ENCODE measurements around the gene DCUN1D3. TPM values are rescaled to one million over a fixed set of nuclear protein-coding genes. Genes with fewer than 3 reads are reported as not detected.

The DCUN1D3 gene
- total and polyA plus RNA-seq, 8 donors: 1.4 to 25.7 (median 7.7) TPM

- Histone ChIP-seq H3K9me3 (no peaks in the 10 kb centered on the region), H3K27ac (no peak overlapping the region), H3K4me1 (peaks cover 0 to 20% (median 5%) of the 10 kb centered on the region in 4 donors), H3K27me3 (no peaks in the 10 kb centered on the region), H3K36me3 (peaks cover 0 to 38% (median 19%) of the 10 kb centered on the region in 4 donors), H3K4me3 (no peak overlapping the region)
- 64 to 81% (median 74%) methylated on average over 4 of the region's 4 CpGs for WGBS, 5 donors
- TF ChIP-seq POLR2AphosphoS5 (IDR thresholded peaks at IDR 0.05) (no peak), EP300 (IDR thresholded peaks at IDR 0.05) (no peak), POLR2A (IDR thresholded peaks at IDR 0.05) (no peak)
- TF ChIP-seq, protein P1, sequence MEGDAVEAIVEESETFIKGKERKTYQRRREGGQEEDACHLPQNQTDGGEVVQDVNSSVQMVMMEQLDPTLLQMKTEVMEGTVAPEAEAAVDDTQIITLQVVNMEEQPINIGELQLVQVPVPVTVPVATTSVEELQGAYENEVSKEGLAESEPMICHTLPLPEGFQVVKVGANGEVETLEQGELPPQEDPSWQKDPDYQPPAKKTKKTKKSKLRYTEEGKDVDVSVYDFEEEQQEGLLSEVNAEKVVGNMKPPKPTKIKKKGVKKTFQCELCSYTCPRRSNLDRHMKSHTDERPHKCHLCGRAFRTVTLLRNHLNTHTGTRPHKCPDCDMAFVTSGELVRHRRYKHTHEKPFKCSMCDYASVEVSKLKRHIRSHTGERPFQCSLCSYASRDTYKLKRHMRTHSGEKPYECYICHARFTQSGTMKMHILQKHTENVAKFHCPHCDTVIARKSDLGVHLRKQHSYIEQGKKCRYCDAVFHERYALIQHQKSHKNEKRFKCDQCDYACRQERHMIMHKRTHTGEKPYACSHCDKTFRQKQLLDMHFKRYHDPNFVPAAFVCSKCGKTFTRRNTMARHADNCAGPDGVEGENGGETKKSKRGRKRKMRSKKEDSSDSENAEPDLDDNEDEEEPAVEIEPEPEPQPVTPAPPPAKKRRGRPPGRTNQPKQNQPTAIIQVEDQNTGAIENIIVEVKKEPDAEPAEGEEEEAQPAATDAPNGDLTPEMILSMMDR (IDR thresholded peaks at IDR 0.05): no peak
- intact Hi-C loops (cut with DNase I; ENCODE audit: low total_unique reads): no loop called here
- DNase-seq: no peak
These were observed 18.5 kb upstream of the DCUN1D3 start for GRCh38 chr16:20918486-20919239.

- Histone ChIP-seq H3K27ac (no peak overlapping the region), H3K4me1 (peaks cover 0 to 27% (median 14%) of the 10 kb centered on the region in 4 donors), H3K36me3 (peaks cover 0 to 21% (median 12%) of the 10 kb centered on the region in 4 donors), H3K9me3 (no peaks in the 10 kb centered on the region), H3K4me3 (no peak overlapping the region), H3K27me3 (no peaks in the 10 kb centered on the region)
- 81 to 99% (median 84%) methylated on average over 4 of the region's 4 CpGs for WGBS, 5 donors
- intact Hi-C loops (cut with DNase I; ENCODE audit: low total_unique reads): no loop called here
- no peak for DNase-seq
- TF ChIP-seq, protein P1 (IDR thresholded peaks at IDR 0.05): no peak
- TF ChIP-seq EP300 (IDR thresholded peaks at IDR 0.05) (no peak), POLR2A (IDR thresholded peaks at IDR 0.05) (no peak), POLR2AphosphoS5 (IDR thresholded peaks at IDR 0.05) (no peak)
These were observed 16.8 kb upstream of the DCUN1D3 start for GRCh38 chr16:20916942-20917341.

GRCh38 chr16:20916289-20916688 lies 16.1 kb upstream of the DCUN1D3 start:
- no peak overlapping the region for H3K4me3 ChIP-seq
- TF ChIP-seq POLR2A (IDR thresholded peaks at IDR 0.05): no peak
- TF ChIP-seq POLR2AphosphoS5 (IDR thresholded peaks at IDR 0.05): no peak
- TF ChIP-seq, protein P1 (IDR thresholded peaks at IDR 0.05): no peak
- no peak for TF ChIP-seq EP300 (IDR thresholded peaks at IDR 0.05)
- intact Hi-C loops (cut with DNase I; ENCODE audit: low total_unique reads): no loop called here
- peaks cover 0 to 18% (median 12%) of the 10 kb centered on the region in 4 donors for H3K36me3 ChIP-seq
- H3K4me1 ChIP-seq: peaks cover 2 to 34% (median 18%) of the 10 kb centered on the region in 4 donors
- WGBS, 5 donors: 89 to 95% (median 93%) methylated on average over 10 of the region's 10 CpGs
- H3K27ac ChIP-seq: no peak overlapping the region
- H3K9me3 ChIP-seq: no peaks in the 10 kb centered on the region
- no peak for DNase-seq
- H3K27me3 ChIP-seq: no peaks in the 10 kb centered on the region

- DNase-seq: no peak
- peaks cover 0 to 7% (median 2%) of the 10 kb centered on the region in 4 donors for H3K36me3 ChIP-seq
- peaks cover 16 to 73% (median 36%) of the 10 kb centered on the region in 4 donors for H3K4me1 ChIP-seq
- H3K27ac ChIP-seq: peak overlapping the region in 4 of 5 donors; percentile 65 to 82 (median 67)
- H3K9me3 ChIP-seq: no peaks in the 10 kb centered on the region
- 17 to 63% (median 30%) methylated on average over 1 of the region's 1 CpG for WGBS, 5 donors
- no peak overlapping the region for H3K4me3 ChIP-seq
- intact Hi-C loops (cut with DNase I; ENCODE audit: low total_unique reads): no loop called here
- TF ChIP-seq EP300 (IDR thresholded peaks at IDR 0.05) (no peak), POLR2AphosphoS5 (IDR thresholded peaks at IDR 0.05) (no peak), POLR2A (IDR thresholded peaks at IDR 0.05) (no peak)
- TF ChIP-seq, protein P1 (IDR thresholded peaks at IDR 0.05): no peak
- H3K27me3 ChIP-seq: no peaks in the 10 kb centered on the region
These were observed 11.2 kb upstream of the DCUN1D3 start for GRCh38 chr16:20911361-20911760.
